WTC11 (cell line): ENCODE results near the gene MYH9. TPM values are rescaled to one million over a fixed set of nuclear protein-coding genes. Genes with fewer than 3 reads are reported as not detected.

Source experiments
- ATAC-seq: fragments of 200-7000 bp; cut with Tn5 transposase; 2 replicates; pipeline ENCODE4 v1.10.0; 2021; ENCODE audit warnings: mild to moderate bottlenecking, moderate library complexity
- CTCF ChIA-PET: fragments of 300-600 bp; sonication (Branson Sonifier 250); formaldehyde crosslinking; loops from one replicate; lab custom pipeline; 2021; ENCODE audit warnings: antibody characterized with exemption; lab: Charles Lee
- POLR2A ChIA-PET: fragments of 350-600 bp; sonication (Branson Sonifier 250); formaldehyde crosslinking; loops from one replicate; lab custom pipeline; 2021; ENCODE audit warnings: antibody characterized with exemption; lab: Charles Lee
- DNase-seq: peaks from one replicate; pipeline ENCODE4 v3.0.0; 2021; ENCODE audit warnings: low spot score
- H3K27ac Mint-ChIP-seq: 2 replicates; pipeline ENCODE4 v1.8.0; 2021; ENCODE audit warnings: mixed read lengths
- H3K27me3 Mint-ChIP-seq: 2 replicates; pipeline ENCODE4 v1.8.0; 2021; ENCODE audit warnings: low read depth, mild to moderate bottlenecking, moderate library complexity, mixed read lengths
- H3K36me3 Mint-ChIP-seq: 2 replicates; pipeline ENCODE4 v1.8.0; 2021; ENCODE audit warnings: mixed read lengths
- H3K4me1 Mint-ChIP-seq: 2 replicates; pipeline ENCODE4 v1.8.0; 2022; ENCODE audit warnings: mixed read lengths
- H3K4me3 Mint-ChIP-seq: 2 replicates; pipeline ENCODE4 v1.8.0; 2021; ENCODE audit warnings: mild to moderate bottlenecking, moderate library complexity, mixed read lengths
- H3K9me3 Mint-ChIP-seq: 2 replicates; pipeline ENCODE4 v1.8.0; 2021; ENCODE audit warnings: mixed read lengths
- E2F4 ChIP-seq: sonication (generic); formaldehyde crosslinking; IDR thresholded peaks from 2 replicates; pipeline ENCODE4 v1.8.1; 2022; ENCODE audit warnings: low read depth, mild to moderate bottlenecking, moderate library complexity, missing genetic modification reagents, borderline replicate concordance
- EMX1 ChIP-seq: fragments of 250-450 bp; sonication (Bioruptor Pico); IDR thresholded peaks from 2 replicates; pipeline ENCODE4 v1.8.0; 2021; ENCODE audit warnings: mild to moderate bottlenecking
- GABPB1 ChIP-seq: sonication (generic); formaldehyde crosslinking; IDR thresholded peaks from 2 replicates; pipeline ENCODE4 v1.8.1; 2023; ENCODE audit warnings: mild to moderate bottlenecking, missing genetic modification reagents
- JAZF1 ChIP-seq: fragments of 250-450 bp; sonication (Bioruptor Pico); IDR thresholded peaks from 2 replicates; pipeline ENCODE4 v1.9.0; 2021; ENCODE audit warnings: moderate library complexity, mild to moderate bottlenecking, inconsistent platforms
- JUN ChIP-seq: sonication (generic); formaldehyde crosslinking; IDR thresholded peaks from 2 replicates; pipeline ENCODE4 v1.8.0; 2023; ENCODE audit warnings: mild to moderate bottlenecking, missing genetic modification reagents
- KAT7 ChIP-seq: sonication (generic); formaldehyde crosslinking; IDR thresholded peaks from 2 replicates; pipeline ENCODE4 v1.8.1; 2023; ENCODE audit warnings: missing genetic modification reagents, mild to moderate bottlenecking, borderline replicate concordance
- MLX ChIP-seq: sonication (generic); formaldehyde crosslinking; IDR thresholded peaks from 2 replicates; pipeline ENCODE4 v1.8.1; 2023; ENCODE audit warnings: mild to moderate bottlenecking, missing genetic modification reagents, moderate library complexity
- NFATC4 ChIP-seq: fragments of 250-450 bp; sonication (Bioruptor Pico); IDR thresholded peaks from 2 replicates; pipeline ENCODE4 v1.9.0; 2021; ENCODE audit warnings: mild to moderate bottlenecking
- PRDM15 ChIP-seq: sonication (generic); formaldehyde crosslinking; IDR thresholded peaks from 2 replicates; pipeline ENCODE4 v1.8.0; 2022; ENCODE audit warnings: missing genetic modification reagents
- RORB ChIP-seq: fragments of 250-450 bp; sonication (Bioruptor Pico); IDR thresholded peaks from 2 replicates; pipeline ENCODE4 v1.9.0; 2021; ENCODE audit warnings: mild to moderate bottlenecking
- ZNF138 ChIP-seq: sonication (generic); formaldehyde crosslinking; conservative IDR thresholded peaks from 2 replicates; pipeline ENCODE4 v1.8.1; 2022; ENCODE audit warnings: mild to moderate bottlenecking, moderate library complexity, missing genetic modification reagents
- total RNA-seq: library from RNA; stranded (reverse); gene quantifications from 3 replicates; pipeline ENCODE4 v1.2.3, GENCODE V29; 2021
- TF ChIP-seq, protein P1 (sequence below): sonication (generic); formaldehyde crosslinking; IDR thresholded peaks from 2 replicates; pipeline ENCODE4 v1.8.1; 2023; ENCODE audit warnings: mild to moderate bottlenecking, missing genetic modification reagents, moderate library complexity
- TF ChIP-seq, protein P2 (sequence below): fragments of 250-450 bp; sonication (Bioruptor Pico); IDR thresholded peaks from 2 replicates; pipeline ENCODE4 v1.9.0; 2021; ENCODE audit warnings: moderate library complexity, mild to moderate bottlenecking, inconsistent platforms, borderline replicate concordance
- TF ChIP-seq, protein P3 (sequence below): sonication (generic); formaldehyde crosslinking; IDR thresholded peaks from 2 replicates; pipeline ENCODE4 v1.8.0; 2023; ENCODE audit warnings: missing genetic modification reagents

The MYH9 gene
- total RNA-seq, 1 experiment from 2014 or later, result 277 TPM

DNA sequence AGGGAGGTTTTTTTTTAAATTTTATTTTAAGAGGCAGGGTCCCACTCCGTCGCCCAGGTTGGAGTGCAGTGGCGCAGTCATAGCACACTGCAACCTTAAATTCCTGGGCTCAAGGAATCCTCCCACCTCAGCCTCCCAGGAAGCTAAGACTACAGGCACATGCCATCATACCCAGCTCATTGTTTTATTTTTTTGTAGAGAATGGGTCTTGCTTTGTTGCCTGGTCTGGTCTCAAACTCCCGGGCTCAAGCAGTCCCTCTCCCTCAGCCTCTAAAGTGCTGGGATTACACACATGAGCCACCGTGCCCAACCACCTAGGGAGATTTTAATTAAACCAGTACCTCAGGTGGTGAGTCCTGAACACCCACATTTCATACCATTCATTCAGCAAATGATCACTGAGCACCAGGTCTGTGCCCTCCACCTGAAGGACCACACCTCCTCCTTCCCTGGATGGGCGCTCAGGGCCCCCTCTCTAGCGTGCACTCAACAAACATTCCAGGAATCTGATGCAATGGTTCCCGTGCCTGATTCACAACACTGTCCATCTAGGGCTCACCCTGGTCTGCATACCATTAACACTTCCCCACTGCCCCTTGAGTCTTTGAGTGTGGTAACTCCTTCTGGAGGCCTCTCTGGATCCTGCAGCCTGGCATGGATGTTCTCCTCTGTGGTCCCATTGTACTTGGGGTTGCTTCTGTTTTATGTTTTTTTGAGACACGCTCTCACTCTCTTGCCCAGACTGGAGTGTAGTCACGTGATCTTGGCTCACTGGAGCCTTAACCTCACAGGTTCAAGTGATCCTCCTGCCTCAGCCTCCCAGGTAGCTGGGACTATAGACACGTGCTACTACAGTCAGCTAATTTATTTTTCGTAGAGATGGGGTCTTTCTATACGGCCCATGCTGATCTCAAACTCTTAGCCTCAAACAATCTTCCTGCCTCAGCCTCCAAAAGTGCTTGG is 9.6 kb upstream of the MYH9 start:
- H3K9me3 Mint-ChIP-seq, result no peaks in the 10 kb centered on the region
- H3K27me3 Mint-ChIP-seq, result no peaks in the 10 kb centered on the region
- H3K4me3 Mint-ChIP-seq, result no peak overlapping the region
- ATAC-seq, result peak; percentile 53
- TF ChIP-seq RORB (no peak), GABPB1 (CRISPR knock-in tag) (peak; percentile 99)
- no peak for DNase-seq
- ChIA-PET CTCF (interaction anchor here (0.9 to 1.3 kb wide), 4 partner anchors 10 to 89 kb away, joined by 3 to 4 read pairs (median 3); partner anchors contain the start of gene MYH9), POLR2A (interaction anchor here (1.0 kb wide), 1 partner anchor 13 kb away, joined by 3 read pairs; no protein-coding TSS in a partner anchor)
- H3K36me3 Mint-ChIP-seq, result no peaks in the 10 kb centered on the region
- peaks cover 20% of the 10 kb centered on the region for H3K4me1 Mint-ChIP-seq
- peak overlapping the region; percentile 58 for H3K27ac Mint-ChIP-seq

GRCh38 chr22:36395915-36396314 is 8.1 kb upstream of the MYH9 start:
- no peaks in the 10 kb centered on the region for H3K36me3 Mint-ChIP-seq
- DNase-seq, result no peak
- peak overlapping the region; percentile 72 for H3K27ac Mint-ChIP-seq
- POLR2A ChIA-PET, result interaction anchor here (1.0 kb wide), 1 partner anchor 14 kb away, joined by 3 read pairs; no protein-coding TSS in a partner anchor
- no peaks in the 10 kb centered on the region for H3K27me3 Mint-ChIP-seq
- TF ChIP-seq ZNF138 (CRISPR knock-in tag) (no peak), EMX1 (CRISPR knock-in tag) (no peak)
- H3K9me3 Mint-ChIP-seq, result no peaks in the 10 kb centered on the region
- ATAC-seq, result no peak
- H3K4me1 Mint-ChIP-seq, result peaks cover 20% of the 10 kb centered on the region
- CTCF ChIA-PET, result interaction anchor here (1.3 kb wide), 1 partner anchor 91 kb away, joined by 4 read pairs; no protein-coding TSS in a partner anchor
- H3K4me3 Mint-ChIP-seq, result no peak overlapping the region

GRCh38 chr22:36395055-36395849 is 7.5 kb upstream of the MYH9 start:
- Mint-ChIP-seq H3K4me3 (no peak overlapping the region), H3K9me3 (no peaks in the 10 kb centered on the region), H3K27ac (no peak overlapping the region), H3K36me3 (no peaks in the 10 kb centered on the region), H3K4me1 (peaks cover 20% of the 10 kb centered on the region), H3K27me3 (no peaks in the 10 kb centered on the region)
- DNase-seq (no peak), ATAC-seq (peak; percentile 24; the same call in 1 of the 2 replicates)
- CTCF ChIA-PET, result no interaction called here
- POLR2A ChIA-PET, result no interaction called here
- TF ChIP-seq E2F4 (CRISPR knock-in tag) (no peak), JUN (CRISPR knock-in tag) (no peak), NFATC4 (CRISPR knock-in tag) (no peak), MLX (CRISPR knock-in tag) (no peak), PRDM15 (CRISPR knock-in tag) (no peak), JAZF1 (CRISPR knock-in tag) (no peak), KAT7 (CRISPR knock-in tag) (no peak)
- TF ChIP-seq, protein P1, sequence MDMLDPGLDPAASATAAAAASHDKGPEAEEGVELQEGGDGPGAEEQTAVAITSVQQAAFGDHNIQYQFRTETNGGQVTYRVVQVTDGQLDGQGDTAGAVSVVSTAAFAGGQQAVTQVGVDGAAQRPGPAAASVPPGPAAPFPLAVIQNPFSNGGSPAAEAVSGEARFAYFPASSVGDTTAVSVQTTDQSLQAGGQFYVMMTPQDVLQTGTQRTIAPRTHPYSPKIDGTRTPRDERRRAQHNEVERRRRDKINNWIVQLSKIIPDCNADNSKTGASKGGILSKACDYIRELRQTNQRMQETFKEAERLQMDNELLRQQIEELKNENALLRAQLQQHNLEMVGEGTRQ (CRISPR knock-in tag), result no peak
- TF ChIP-seq, protein P2, sequence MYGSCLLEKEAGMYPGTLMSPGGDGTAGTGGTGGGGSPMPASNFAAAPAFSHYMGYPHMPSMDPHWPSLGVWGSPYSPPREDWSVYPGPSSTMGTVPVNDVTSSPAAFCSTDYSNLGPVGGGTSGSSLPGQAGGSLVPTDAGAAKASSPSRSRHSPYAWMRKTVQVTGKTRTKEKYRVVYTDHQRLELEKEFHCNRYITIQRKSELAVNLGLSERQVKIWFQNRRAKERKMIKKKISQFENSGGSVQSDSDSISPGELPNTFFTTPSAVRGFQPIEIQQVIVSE (CRISPR knock-in tag), result no peak
- TF ChIP-seq, protein P3, sequence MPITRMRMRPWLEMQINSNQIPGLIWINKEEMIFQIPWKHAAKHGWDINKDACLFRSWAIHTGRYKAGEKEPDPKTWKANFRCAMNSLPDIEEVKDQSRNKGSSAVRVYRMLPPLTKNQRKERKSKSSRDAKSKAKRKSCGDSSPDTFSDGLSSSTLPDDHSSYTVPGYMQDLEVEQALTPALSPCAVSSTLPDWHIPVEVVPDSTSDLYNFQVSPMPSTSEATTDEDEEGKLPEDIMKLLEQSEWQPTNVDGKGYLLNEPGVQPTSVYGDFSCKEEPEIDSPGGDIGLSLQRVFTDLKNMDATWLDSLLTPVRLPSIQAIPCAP (CRISPR knock-in tag), result no peak
